Uterus (tissue), 4 donors: ENCODE data around the gene PFKFB3. TPM values are rescaled to one million over a fixed set of nuclear protein-coding genes. Genes with fewer than 3 reads are reported as not detected.

Source experiments
- DNase-seq, 2 donors: peaks; one replicate each; pipeline ENCODE4 v3.0.0-alpha.2; 2019 to 2020
- H3K27ac ChIP-seq, 2 donors: fragments of 200-600 bp; sonication (generic); 1 replicate in 1 of 2; 2 replicates in 1 of 2; pipeline ENCODE4 v1.5.1; 2016 to 2018
- H3K27me3 ChIP-seq, 2 donors: fragments of 200-600 bp; sonication (generic); one replicate each; pipeline ENCODE4 v1.5.1; 2018 to 2019; ENCODE audit warnings: control low read depth in 1 of 2
- H3K36me3 ChIP-seq, 2 donors: fragments of 200-600 bp; sonication (generic); one replicate each; pipeline ENCODE4 v1.5.1; 2019; ENCODE audit warnings: control low read depth in 1 of 2
- H3K4me1 ChIP-seq, 2 donors: fragments of 200-600 bp; sonication (generic); one replicate each; pipeline ENCODE4 v1.5.1; 2018 to 2019; ENCODE audit warnings: control low read depth in 1 of 2
- H3K4me3 ChIP-seq, 2 donors: fragments of 200-600 bp; sonication (generic); 1 replicate in 1 of 2; 2 replicates in 1 of 2; pipeline ENCODE4 v1.5.1; 2018 to 2019; ENCODE audit warnings: mild to moderate bottlenecking in 1 of 2
- H3K9me3 ChIP-seq, 2 donors: fragments of 200-600 bp; sonication (generic); one replicate each; pipeline ENCODE4 v1.5.1; 2019; ENCODE audit warnings: control low read depth in 1 of 2
- CTCF ChIP-seq, 4 experiments: fragments of 200-600 bp in 2 of 4; fragments of 450-650 bp in 2 of 4; sonication (generic) in 2 of 4; IDR thresholded peaks; one replicate each; pipeline ENCODE4 v1.5.1; 2016 to 2019; ENCODE audit warnings: antibody characterized with exemption in 4 of 4, mild to moderate bottlenecking in 2 of 4, moderate library complexity in 1 of 4
- POLR2A ChIP-seq, 2 donors: fragments of 450-650 bp; IDR thresholded peaks; one replicate each; pipeline ENCODE4 v1.6.1; 2016; ENCODE audit warnings: antibody characterized with exemption in 2 of 2, mild to moderate bottlenecking in 1 of 2, moderate library complexity in 1 of 2
- intact Hi-C: fragments of 100-400 bp; cut with DNase I; formaldehyde crosslinking; loops from one replicate; pipeline ENCODE4 v1.15.1; 2023; ENCODE audit warnings: low total_unique reads
- total RNA-seq, 4 donors: library from RNA; depleted of rRNA in 3 of 4; stranded (reverse); fragments of >200 nt in 3 of 4; gene quantifications; one replicate each; pipeline versions ENCODE4 v1.1.0 to v1.2.4, GENCODE V29; 2014 to 2023
- donor health status: DM: yes; HTN: yes; CAD: no.

PFKFB3 gene
- total RNA-seq, 4 donors from 2014 or later = 7.4 to 54.5 (median 14.7) TPM

- Histone ChIP-seq H3K4me1 (no peaks in the 10 kb centered on the region), H3K27me3 (no peaks in the 10 kb centered on the region), H3K9me3 (no peaks in the 10 kb centered on the region), H3K27ac (no peak overlapping the region), H3K36me3 (no peaks in the 10 kb centered on the region), H3K4me3 (no peak overlapping the region)
- TF ChIP-seq CTCF (IDR thresholded peaks at IDR 0.05) = no peak
- TF ChIP-seq POLR2A (IDR thresholded peaks at IDR 0.05) = no peak
- intact Hi-C loops = no loop called here
- no peak for DNase-seq
These were observed 18.6 kb downstream of the PFKFB3 start for GRCh38 chr10:6221192-6221940.

GRCh38 chr10:6221971-6222751 is 19.4 kb downstream of the PFKFB3 start:
- no peaks in the 10 kb centered on the region for H3K36me3 ChIP-seq
- intact Hi-C loops = no loop called here
- no peak overlapping the region for H3K4me3 ChIP-seq
- H3K27ac ChIP-seq = no peak overlapping the region
- no peaks in the 10 kb centered on the region for H3K9me3 ChIP-seq
- DNase-seq = no peak
- TF ChIP-seq POLR2A (IDR thresholded peaks at IDR 0.05) (no peak), CTCF (IDR thresholded peaks at IDR 0.05) (no peak)
- H3K4me1 ChIP-seq = peaks cover 0 to under 1% of the 10 kb centered on the region in 2 donors
- no peaks in the 10 kb centered on the region for H3K27me3 ChIP-seq

- no peak overlapping the region for H3K4me3 ChIP-seq
- no peaks in the 10 kb centered on the region for H3K36me3 ChIP-seq
- H3K27me3 ChIP-seq = no peaks in the 10 kb centered on the region
- no peak overlapping the region for H3K27ac ChIP-seq
- H3K4me1 ChIP-seq = peaks cover 0 to 7% of the 10 kb centered on the region in 2 donors
- intact Hi-C loops = no loop called here
- no peak for DNase-seq
- no peak for TF ChIP-seq POLR2A (IDR thresholded peaks at IDR 0.05)
- no peak for TF ChIP-seq CTCF (IDR thresholded peaks at IDR 0.05)
- H3K9me3 ChIP-seq = no peaks in the 10 kb centered on the region
These were observed 20.0 kb downstream of the PFKFB3 start for GRCh38 chr10:6222755-6223154.

- TF ChIP-seq POLR2A (IDR thresholded peaks at IDR 0.05) (no peak), CTCF (IDR thresholded peaks at IDR 0.05) (no peak)
- Histone ChIP-seq H3K27me3 (no peaks in the 10 kb centered on the region), H3K27ac (no peak overlapping the region), H3K36me3 (no peaks in the 10 kb centered on the region), H3K4me1 (peaks cover 0 to 9% of the 10 kb centered on the region in 2 donors), H3K4me3 (no peak overlapping the region), H3K9me3 (no peaks in the 10 kb centered on the region)
- no peak for DNase-seq
- intact Hi-C loops = no loop called here
These were observed 21.2 kb downstream of the PFKFB3 start for GRCh38 chr10:6223981-6224380.

GRCh38 chr10:6224781-6225180 is 22.0 kb downstream of the PFKFB3 start:
- intact Hi-C loops = no loop called here
- Histone ChIP-seq H3K4me1 (peaks cover 0 to 9% of the 10 kb centered on the region in 2 donors), H3K9me3 (no peaks in the 10 kb centered on the region), H3K36me3 (no peaks in the 10 kb centered on the region), H3K27me3 (no peaks in the 10 kb centered on the region), H3K27ac (no peak overlapping the region), H3K4me3 (no peak overlapping the region)
- TF ChIP-seq CTCF (IDR thresholded peaks at IDR 0.05) (no peak), POLR2A (IDR thresholded peaks at IDR 0.05) (no peak)
- DNase-seq = no peak
